HCT116 (cell line): ENCODE measurements around the gene MIF4GD. TPM values are rescaled to one million over a fixed set of nuclear protein-coding genes. Genes with fewer than 3 reads are reported as not detected.

Experiments
- ATAC-seq: fragments of 200-7000 bp; cut with Tn5 transposase; 2 replicates; pipeline ENCODE4 v1.9.1; 2020; ENCODE audit warnings: mild to moderate bottlenecking, moderate library complexity
- BruUV-seq: library from RNA; stranded (reverse); fragments of 400-500 nt; replicated peaks from 2 replicates; lab custom pipeline; 2021; lab: Mats Ljungman, UMichigan
- CTCF ChIA-PET: fragments of 300-600 bp; sonication (Branson Sonifier 250); formaldehyde crosslinking; loops from one replicate; lab custom pipeline; 2021; ENCODE audit warnings: antibody characterized with exemption; lab: Charles Lee
- POLR2A ChIA-PET: fragments of 300-600, 350-600 bp; sonication (Branson Sonifier 250); formaldehyde crosslinking; loops from one replicate; lab custom pipeline; 2021; ENCODE audit warnings: antibody characterized with exemption; lab: Charles Lee
- RAD21 ChIA-PET, 2 experiments: fragments of 300-600 bp; sonication (Branson Sonifier 250); formaldehyde crosslinking; loops; one replicate each; lab custom pipeline; 2023; ENCODE audit warnings: low total read pairs in 2 of 2; ENCODE audit not compliant: uncharacterized antibody in 2 of 2, unreplicated experiment in 2 of 2, low non-redundant PET in 1 of 2; lab: Charles Lee
- DNase-seq: peaks from one replicate; pipeline ENCODE4 v3.0.0-alpha.2; 2010; ENCODE audit warnings: low read depth, low spot score
- H2AFZ ChIP-seq: fragments of 200-600 bp; shearing (Covaris generic), sonication (generic); 2 replicates; pipeline ENCODE4 v1.6.1; 2017; ENCODE audit warnings: low read depth, mixed run types, mixed read lengths, antibody characterized with exemption, low read length; ENCODE audit not compliant: poor library complexity, severe bottlenecking
- H3K27ac ChIP-seq: 2 replicates; pipeline ENCODE4 v1.5.1; 2012; ENCODE audit warnings: low read depth, low read length
- H3K27me3 ChIP-seq: fragments of 200-600 bp; sonication (generic); 2 replicates; pipeline ENCODE4 v1.6.1; 2016; ENCODE audit warnings: mixed run types, low read length, mixed read lengths; ENCODE audit not compliant: insufficient read depth
- H3K36me3 ChIP-seq, 2 experiments: fragments of 200-500 bp in 1 of 2; fragments of 200-600 bp in 1 of 2; sonication (Bioruptor generic) in 1 of 2; sonication (generic) in 1 of 2; 2 replicates each; pipeline versions ENCODE4 v1.5.1 to v1.6.1; 2014 to 2016; ENCODE audit warnings: low read length in 2 of 2, inconsistent platforms in 1 of 2, mixed read lengths in 1 of 2, mixed run types in 1 of 2; ENCODE audit not compliant: insufficient read depth in 2 of 2, control insufficient read depth in 1 of 2
- H3K4me1 ChIP-seq, 2 experiments: fragments of 200-600 bp in 1 of 2; sonication (generic) in 1 of 2; 2 replicates each; pipeline versions ENCODE4 v1.5.1 to v1.6.1; 2012 to 2017; ENCODE audit warnings: low read length in 2 of 2, inconsistent platforms in 1 of 2, mild to moderate bottlenecking in 1 of 2, mixed read lengths in 1 of 2, mixed run types in 1 of 2, moderate library complexity in 1 of 2; ENCODE audit not compliant: insufficient read depth in 2 of 2, control insufficient read depth in 1 of 2
- H3K4me2 ChIP-seq: fragments of 200-600 bp; sonication (generic); 2 replicates; pipeline ENCODE4 v1.6.1; 2017; ENCODE audit warnings: mixed run types, low read length, mixed read lengths
- H3K4me3 ChIP-seq, 2 experiments: fragments of 200-600 bp in 1 of 2; sonication (generic) in 1 of 2; replicated peaks in 1 of 2; 2 replicates each; pipeline ENCODE4 v1.5.1; 2011 to 2016; ENCODE audit warnings: low read length in 2 of 2, control low read depth in 1 of 2, low read depth in 1 of 2, mild to moderate bottlenecking in 1 of 2, mixed read lengths in 1 of 2, mixed run types in 1 of 2
- H3K79me2 ChIP-seq: fragments of 200-600 bp; sonication (generic); 2 replicates; pipeline ENCODE4 v1.6.1; 2017; ENCODE audit warnings: mild to moderate bottlenecking, mixed run types, low read length, moderate library complexity, mixed read lengths; ENCODE audit not compliant: insufficient read depth
- H3K9ac ChIP-seq: fragments of 200-600 bp; sonication (generic); 2 replicates; pipeline ENCODE4 v1.6.1; 2016; ENCODE audit warnings: low read length, mixed read lengths
- H3K9me2 ChIP-seq: fragments of 200-600 bp; sonication (generic), shearing (Covaris generic); 2 replicates; pipeline ENCODE4 v1.6.1; 2017; ENCODE audit warnings: mixed run types, mild to moderate bottlenecking, moderate library complexity; ENCODE audit not compliant: insufficient read depth
- H3K9me3 ChIP-seq, 2 experiments: fragments of 200-500 bp in 1 of 2; fragments of 200-600 bp in 1 of 2; sonication (Bioruptor generic) in 1 of 2; sonication (generic) in 1 of 2; 2 replicates each; pipeline ENCODE4 v1.6.1; 2014 to 2017; ENCODE audit warnings: low read length in 2 of 2, mixed read lengths in 2 of 2, inconsistent platforms in 1 of 2, low read depth in 1 of 2, mild to moderate bottlenecking in 1 of 2, mixed run types in 1 of 2, moderate library complexity in 1 of 2; ENCODE audit not compliant: control insufficient read depth in 1 of 2, insufficient read depth in 1 of 2
- H4K20me1 ChIP-seq: fragments of 200-600 bp; sonication (generic), shearing (Covaris generic); 2 replicates; pipeline ENCODE4 v1.6.1; 2017; ENCODE audit warnings: mixed run types, mild to moderate bottlenecking, moderate library complexity; ENCODE audit not compliant: insufficient read depth
- CBX3 ChIP-seq: IDR thresholded peaks from 2 replicates; pipeline ENCODE4 v1.6.1; 2012; ENCODE audit warnings: low read depth
- ELF1 ChIP-seq: IDR thresholded peaks from 2 replicates; pipeline ENCODE4 v1.6.1; 2012; ENCODE audit warnings: low read depth, borderline replicate concordance
- EZH2 ChIP-seq: fragments of 200-600 bp; sonication (generic); IDR thresholded peaks from 2 replicates; pipeline ENCODE4 v1.6.1; 2017; ENCODE audit warnings: antibody characterized with exemption, mixed run types
- EZH2phosphoT487 ChIP-seq: fragments of 200-600 bp; IDR thresholded peaks from 2 replicates; pipeline ENCODE4 v1.6.1; 2018; ENCODE audit warnings: antibody characterized with exemption, borderline replicate concordance
- FOSL1 ChIP-seq: IDR thresholded peaks from 2 replicates; pipeline ENCODE4 v1.6.1; 2012; ENCODE audit warnings: low read depth
- JUND ChIP-seq: IDR thresholded peaks from 2 replicates; pipeline ENCODE4 v1.6.1; 2012
- POLR2A ChIP-seq: IDR thresholded peaks from 2 replicates; pipeline ENCODE4 v1.7.0; 2011; ENCODE audit warnings: borderline replicate concordance; ENCODE audit not compliant: insufficient read depth, insufficient read length; ENCODE audit errors: extremely low read depth
- POLR2AphosphoS5 ChIP-seq: IDR thresholded peaks from 2 replicates; pipeline ENCODE4 v1.6.1; 2011; ENCODE audit warnings: mild to moderate bottlenecking, low read depth, low read length, moderate library complexity
- RAD21 ChIP-seq: IDR thresholded peaks from 2 replicates; pipeline ENCODE4 v1.6.1; 2012; ENCODE audit warnings: low read depth, mild to moderate bottlenecking
- SRF ChIP-seq: IDR thresholded peaks from 2 replicates; pipeline ENCODE4 v1.6.1; 2012; ENCODE audit warnings: low read depth
- YY1 ChIP-seq: IDR thresholded peaks from 2 replicates; pipeline ENCODE4 v1.6.1; 2011; ENCODE audit warnings: low read length, low read depth, moderate library complexity, mild to moderate bottlenecking; ENCODE audit not compliant: insufficient replicate concordance; ENCODE audit errors: extremely low read depth
- ZFX ChIP-seq: fragments of 450-650 bp; IDR thresholded peaks from 2 replicates; pipeline ENCODE4 v1.6.1; 2017
- ZNF274 ChIP-seq: fragments of 200-500 bp; sonication (Bioruptor generic); IDR thresholded peaks from 2 replicates; pipeline ENCODE4 v1.6.1; 2014; ENCODE audit warnings: mild to moderate bottlenecking, low read depth, low read length, inconsistent platforms
- intact Hi-C: fragments of 100-400 bp; cut with micrococcal nuclease; formaldehyde crosslinking; loops from 2 replicates; pipeline ENCODE4 v1.10.0; 2022
- total RNA-seq: library from RNA; stranded (reverse); gene quantifications from one replicate; pipeline ENCODE4 v1.2.1, GENCODE V29; 2021; ENCODE audit not compliant: unreplicated experiment

The MIF4GD gene
- total RNA-seq, 1 experiment from 2014 or later: 35.2 TPM

DNA sequence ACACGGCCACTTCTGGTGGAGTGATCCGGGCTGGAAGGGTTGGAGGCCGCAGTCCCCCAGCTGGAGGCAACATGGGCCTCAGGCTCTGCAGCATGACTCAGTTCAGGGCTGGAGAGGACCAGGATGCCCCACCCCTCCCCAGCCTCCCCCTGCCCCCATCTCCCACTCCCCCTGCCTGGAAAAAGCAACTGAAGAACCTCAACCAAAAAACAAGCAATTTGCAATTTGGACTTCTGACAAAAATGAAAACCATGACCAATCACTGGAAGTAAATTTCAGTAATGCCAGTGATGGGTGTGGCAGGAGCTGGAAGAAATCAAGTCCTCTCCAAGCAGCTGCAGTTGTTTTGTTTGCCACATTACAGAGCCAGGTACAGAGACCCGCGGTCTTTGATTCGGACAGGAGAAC lies 6.6 kb upstream of the MIF4GD start (continued):
- TF ChIP-seq YY1: no peak
- TF ChIP-seq ELF1: no peak
- TF ChIP-seq POLR2A: no peak
- no peak for TF ChIP-seq POLR2AphosphoS5
- TF ChIP-seq ZNF274: no peak
- no peak for TF ChIP-seq RAD21

DNA sequence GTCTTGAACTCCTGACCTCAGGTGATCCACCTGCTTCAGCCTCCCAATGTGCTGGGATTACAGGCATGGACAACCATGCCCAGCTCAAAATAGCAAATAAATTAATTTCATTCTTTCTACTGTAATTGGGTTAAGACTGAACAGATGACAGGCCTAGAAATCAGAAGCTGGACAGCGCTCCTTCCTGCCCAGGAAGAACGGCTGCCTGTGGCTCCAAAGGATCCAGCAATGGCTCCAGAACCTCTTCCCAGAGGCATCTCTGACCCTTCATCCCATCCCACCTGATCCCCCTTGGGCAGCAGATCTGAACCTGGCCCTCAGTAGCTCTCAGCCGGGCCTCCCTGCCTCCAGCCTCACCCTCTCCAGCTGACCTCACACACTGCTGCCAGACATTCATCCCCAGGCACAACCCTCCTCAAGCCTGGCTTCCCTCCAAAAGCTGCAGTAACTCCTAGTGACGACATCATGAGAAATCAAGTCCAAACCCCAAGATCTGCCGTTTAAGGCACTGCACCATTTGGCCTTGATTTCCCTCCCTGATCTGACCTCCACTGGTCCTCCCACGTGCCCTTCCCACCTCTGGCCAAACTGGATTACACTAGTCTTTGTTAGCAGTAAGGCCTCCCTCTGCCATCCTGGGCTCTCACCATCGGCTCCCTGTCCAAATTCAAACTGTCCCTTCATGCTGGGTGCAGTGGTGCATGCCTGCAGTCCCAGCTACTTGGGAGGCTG lies 3.1 kb upstream of the MIF4GD start:
- no peaks in the 10 kb centered on the region for H3K9me3 ChIP-seq
- TF ChIP-seq EZH2phosphoT487 (no peak), EZH2 (no peak), POLR2AphosphoS5 (no peak), SRF (no peak), CBX3 (no peak), ZFX (no peak), YY1 (no peak), FOSL1 (no peak), JUND (no peak)
- TF ChIP-seq, all 23 proteins: peak for 0
- H3K36me3 ChIP-seq: peaks cover 4 to 30% of the 10 kb centered on the region in 2 experiments; a peak in 2 of 4 replicates
- no peak overlapping the region for H2AFZ ChIP-seq
- no peaks in the 10 kb centered on the region for H4K20me1 ChIP-seq
- H3K9ac ChIP-seq: no peak overlapping the region
- DNase-seq: no peak
- no peak for ATAC-seq
- H3K4me1 ChIP-seq: peaks cover 14 to 32% of the 10 kb centered on the region in 2 experiments
- H3K9me2 ChIP-seq: no peaks in the 10 kb centered on the region
- no peak overlapping the region for H3K4me3 ChIP-seq
- no peaks in the 10 kb centered on the region for H3K27me3 ChIP-seq
- H3K27ac ChIP-seq: no peak overlapping the region
- intact Hi-C loops: loop anchor here (5.0 kb wide), 1 partner anchor 243 kb away; the partner anchor contains the start of genes CASKIN2 and TSEN54
- CTCF ChIA-PET: no interaction called here
- H3K79me2 ChIP-seq: peaks cover 9% of the 10 kb centered on the region; the same call in 1 of the 2 replicates
- H3K4me2 ChIP-seq: no peak overlapping the region
- RAD21 ChIA-PET: no interaction called here
- no TSS peak for BruUV-seq
- POLR2A ChIA-PET: interaction anchor here (0.7 to 2.4 kb wide), 3 partner anchors 15 to 1080 kb away, joined by 5 to 12 read pairs (median 5); partner anchors contain the start of genes PRPSAP1 and SLC25A19
